ENCODE data around the gene SPACDR.
A peak's percentile ranks its signal among the peaks of the same experiment; 100 is the strongest.

The SPACDR gene

DNA sequence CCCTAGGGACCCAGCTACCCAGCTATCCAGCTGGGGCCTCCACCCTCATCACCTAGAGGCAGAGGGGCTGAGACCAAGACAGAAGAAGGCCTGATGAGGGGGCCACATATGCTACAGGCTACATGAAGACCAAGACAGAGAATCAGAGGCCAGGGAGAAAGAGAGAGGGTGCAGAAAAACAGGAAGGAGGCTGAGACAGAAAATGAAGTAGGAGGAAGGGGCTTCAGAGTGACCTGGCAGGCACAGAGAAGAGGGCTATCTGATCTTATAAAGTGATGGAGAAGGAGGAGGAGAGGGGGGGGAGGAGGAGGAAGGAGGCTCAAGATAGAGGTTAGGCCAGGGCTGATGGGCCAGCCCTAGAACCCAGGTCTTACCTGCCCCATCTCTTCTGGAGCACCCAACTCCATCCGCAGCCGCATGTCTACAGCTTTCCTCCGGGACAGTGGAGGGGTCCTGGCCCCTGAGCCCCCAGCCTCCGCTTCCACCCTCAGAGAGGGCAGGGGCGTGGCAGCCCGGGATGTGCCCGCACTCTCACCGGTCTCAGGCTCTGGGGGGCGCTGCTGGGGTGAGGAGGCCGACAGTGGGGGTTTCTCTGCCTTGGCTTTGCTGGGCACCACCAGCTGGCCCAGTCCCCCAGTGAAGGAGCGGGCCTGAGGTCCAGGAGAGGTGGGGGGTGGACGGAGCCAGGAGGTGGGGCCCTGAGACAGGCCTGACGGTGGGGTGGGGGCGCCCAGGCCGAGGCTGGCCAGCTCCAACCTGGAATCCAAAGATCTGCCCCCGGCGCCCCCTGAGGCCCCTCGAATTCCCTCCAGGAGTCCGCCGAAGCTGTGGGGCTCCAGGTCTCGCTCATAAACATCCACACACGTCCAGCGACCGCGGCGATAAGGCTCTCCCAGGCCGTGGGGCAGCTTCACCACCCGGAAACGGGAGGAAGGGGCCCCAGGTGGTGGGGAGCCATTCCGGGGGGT is 13.1 kb upstream of the SPACDR start:
- peaks cover 4% of the 10 kb centered on the region for H3K4me1 ChIP-seq
- peaks cover 13% of the 10 kb centered on the region for H3K36me3 ChIP-seq
- peak; percentile 51 for DNase-seq
- H3K9me3 ChIP-seq: no peaks in the 10 kb centered on the region
- no peaks in the 10 kb centered on the region for H3K27me3 ChIP-seq
- peak overlapping the region; percentile 91 for H3K4me3 ChIP-seq (ENCODE audit: low read depth, low read length)
- TF ChIP-seq, protein P1, sequence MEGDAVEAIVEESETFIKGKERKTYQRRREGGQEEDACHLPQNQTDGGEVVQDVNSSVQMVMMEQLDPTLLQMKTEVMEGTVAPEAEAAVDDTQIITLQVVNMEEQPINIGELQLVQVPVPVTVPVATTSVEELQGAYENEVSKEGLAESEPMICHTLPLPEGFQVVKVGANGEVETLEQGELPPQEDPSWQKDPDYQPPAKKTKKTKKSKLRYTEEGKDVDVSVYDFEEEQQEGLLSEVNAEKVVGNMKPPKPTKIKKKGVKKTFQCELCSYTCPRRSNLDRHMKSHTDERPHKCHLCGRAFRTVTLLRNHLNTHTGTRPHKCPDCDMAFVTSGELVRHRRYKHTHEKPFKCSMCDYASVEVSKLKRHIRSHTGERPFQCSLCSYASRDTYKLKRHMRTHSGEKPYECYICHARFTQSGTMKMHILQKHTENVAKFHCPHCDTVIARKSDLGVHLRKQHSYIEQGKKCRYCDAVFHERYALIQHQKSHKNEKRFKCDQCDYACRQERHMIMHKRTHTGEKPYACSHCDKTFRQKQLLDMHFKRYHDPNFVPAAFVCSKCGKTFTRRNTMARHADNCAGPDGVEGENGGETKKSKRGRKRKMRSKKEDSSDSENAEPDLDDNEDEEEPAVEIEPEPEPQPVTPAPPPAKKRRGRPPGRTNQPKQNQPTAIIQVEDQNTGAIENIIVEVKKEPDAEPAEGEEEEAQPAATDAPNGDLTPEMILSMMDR (IDR thresholded peaks at IDR 0.05; ENCODE audit: low read depth, low read length): peak; percentile 16; the same call in 1 of the 2 replicates

GRCh38 chr7:100476101-100476780 is 12.2 kb upstream of the SPACDR start:
- H3K4me3 ChIP-seq (ENCODE audit: low read depth, low read length): peak overlapping the region; percentile 91
- H3K27me3 ChIP-seq: no peaks in the 10 kb centered on the region
- TF ChIP-seq, protein P1 (IDR thresholded peaks at IDR 0.05; ENCODE audit: low read depth, low read length): no peak
- no peak for DNase-seq
- peaks cover 19% of the 10 kb centered on the region for H3K36me3 ChIP-seq
- no peaks in the 10 kb centered on the region for H3K9me3 ChIP-seq
- H3K4me1 ChIP-seq: peaks cover 4% of the 10 kb centered on the region

DNA sequence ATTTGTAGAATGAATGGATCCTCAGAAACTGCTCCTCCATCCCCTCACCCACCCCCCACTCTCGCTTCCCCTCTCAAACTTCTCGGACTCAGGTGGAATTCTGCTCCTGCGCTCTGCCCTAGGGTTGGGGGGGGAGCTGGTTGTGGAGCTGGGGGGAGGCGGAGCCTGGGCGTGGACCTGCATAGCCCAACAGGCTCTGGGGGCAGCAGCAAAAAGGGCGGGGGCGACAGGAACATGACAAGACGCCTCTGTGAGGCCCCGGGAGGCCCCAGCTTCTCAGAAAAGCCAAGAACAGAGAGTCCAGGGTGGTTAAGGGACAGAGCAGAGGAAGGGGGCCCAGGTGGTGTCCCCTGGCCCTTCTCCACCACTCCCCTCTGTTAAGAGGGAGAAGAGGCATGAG is 11.5 kb upstream of the SPACDR start:
- H3K4me3 ChIP-seq (ENCODE audit: low read depth, low read length): no peak overlapping the region; the same call in 1 of the 2 replicates
- no peak for DNase-seq
- no peaks in the 10 kb centered on the region for H3K9me3 ChIP-seq
- H3K4me1 ChIP-seq: peaks cover 4% of the 10 kb centered on the region
- H3K27me3 ChIP-seq: no peaks in the 10 kb centered on the region
- peaks cover 19% of the 10 kb centered on the region for H3K36me3 ChIP-seq
- TF ChIP-seq, protein P1 (IDR thresholded peaks at IDR 0.05; ENCODE audit: low read depth, low read length): no peak

DNA sequence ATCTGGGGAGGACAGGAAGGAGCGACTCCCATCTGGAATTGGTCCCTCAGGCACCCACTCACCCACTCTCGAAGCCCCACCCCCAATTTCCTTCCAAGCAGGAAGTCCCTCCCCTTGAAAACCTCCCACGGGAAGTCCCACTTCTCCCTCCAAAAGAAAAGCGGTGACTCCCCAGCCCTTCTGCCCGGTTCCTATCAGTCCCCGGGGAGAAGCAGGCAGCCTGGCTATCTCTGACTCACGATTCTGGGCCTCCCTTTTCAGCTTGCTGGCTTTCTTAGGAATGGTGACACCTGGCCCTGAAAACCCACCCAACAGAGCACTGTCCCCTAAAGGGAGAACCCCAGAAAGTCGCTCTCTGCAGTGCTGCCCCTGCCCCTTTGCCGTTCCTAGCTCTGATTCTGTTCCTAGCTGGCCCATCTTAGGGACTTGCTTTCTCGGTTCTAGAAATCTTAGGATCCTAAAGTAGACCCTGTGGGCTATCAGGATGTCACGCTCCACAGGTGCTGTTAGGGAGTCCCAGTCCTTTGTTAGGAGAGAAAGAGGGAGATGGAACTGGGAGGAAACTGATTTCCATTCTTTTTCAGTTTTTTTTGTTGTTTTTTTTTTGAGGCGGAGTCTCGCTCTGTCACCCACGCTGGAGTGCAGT is 8.9 kb upstream of the SPACDR start:
- Histone ChIP-seq H3K4me3 (ENCODE audit: low read depth, low read length) (no peak overlapping the region), H3K4me1 (peaks cover 8% of the 10 kb centered on the region)
- DNase-seq: peak; percentile 59

DNA sequence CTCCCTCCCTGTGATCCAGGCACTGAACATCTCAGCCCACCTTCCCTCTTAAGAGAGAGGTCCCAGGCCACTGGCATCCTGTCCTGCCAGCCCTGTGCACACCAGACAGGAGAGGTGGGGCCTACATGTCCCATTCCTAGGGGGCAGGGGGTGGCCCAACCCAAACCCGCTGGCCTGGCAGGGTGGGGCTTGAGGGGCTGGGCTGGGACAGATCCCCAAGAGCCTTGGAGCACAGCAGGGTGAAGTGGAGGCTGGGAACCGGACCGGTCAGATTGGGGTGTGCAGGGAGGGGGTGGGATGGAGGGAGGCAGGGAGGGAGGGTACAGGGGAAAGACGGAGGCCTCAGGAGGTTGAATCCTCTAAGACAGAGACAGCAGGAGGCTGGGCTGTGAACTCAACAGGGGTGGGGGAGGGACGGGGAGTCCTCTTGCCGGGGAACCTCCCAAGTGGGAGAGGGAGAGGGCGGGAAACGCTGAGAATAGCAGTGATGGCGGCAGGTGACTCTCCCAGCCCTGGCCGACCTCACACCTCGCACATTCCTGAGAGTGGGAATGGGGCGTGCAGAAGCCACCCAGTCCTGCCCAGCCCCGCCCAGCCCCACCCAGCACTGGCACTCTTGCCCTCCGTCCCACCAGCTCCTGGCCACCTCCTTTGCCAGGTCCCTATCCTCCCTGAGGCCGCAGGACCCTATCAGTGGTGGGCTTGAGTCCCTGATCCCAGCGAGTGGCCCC is 8.2 kb upstream of the SPACDR start:
- Histone ChIP-seq H3K9me3 (no peaks in the 10 kb centered on the region), H3K4me3 (ENCODE audit: low read depth, low read length) (no peak overlapping the region), H3K4me1 (peaks cover 8% of the 10 kb centered on the region), H3K36me3 (peaks cover 17% of the 10 kb centered on the region), H3K27me3 (no peaks in the 10 kb centered on the region)
- TF ChIP-seq, protein P1 (IDR thresholded peaks at IDR 0.05; ENCODE audit: low read depth, low read length): no peak
- DNase-seq: no peak

More for the DNA sequence above, 8.9 kb upstream of the SPACDR start:
- TF ChIP-seq, protein P1 (IDR thresholded peaks at IDR 0.05; ENCODE audit: low read depth, low read length): no peak
- H3K9me3 ChIP-seq: no peaks in the 10 kb centered on the region
- H3K27me3 ChIP-seq: no peaks in the 10 kb centered on the region
- H3K36me3 ChIP-seq: peaks cover 19% of the 10 kb centered on the region

Measured in BE2C (cell line).